ENCODE data around the gene NPBWR2.

NPBWR2 gene

DNA sequence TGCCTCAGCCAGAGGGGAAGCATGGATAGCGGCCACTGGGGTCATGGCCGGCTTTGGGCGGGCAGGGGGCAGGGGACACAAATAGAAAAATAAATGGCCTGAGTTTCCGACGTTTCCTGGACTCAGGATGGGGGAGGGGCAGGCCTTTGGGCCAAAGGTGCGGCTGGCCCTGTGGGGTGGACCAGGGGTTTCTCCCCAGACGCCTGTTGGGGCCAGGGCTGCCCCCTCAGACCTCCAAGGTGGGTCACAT is 50.8 kb downstream of the NPBWR2 start:
- DNase-seq (ENCODE audit: low read depth), result no peak

GRCh38 chr20:64055893-64056638 is 51.3 kb downstream of the NPBWR2 start:
- DNase-seq (ENCODE audit: low read depth), result no peak

DNA sequence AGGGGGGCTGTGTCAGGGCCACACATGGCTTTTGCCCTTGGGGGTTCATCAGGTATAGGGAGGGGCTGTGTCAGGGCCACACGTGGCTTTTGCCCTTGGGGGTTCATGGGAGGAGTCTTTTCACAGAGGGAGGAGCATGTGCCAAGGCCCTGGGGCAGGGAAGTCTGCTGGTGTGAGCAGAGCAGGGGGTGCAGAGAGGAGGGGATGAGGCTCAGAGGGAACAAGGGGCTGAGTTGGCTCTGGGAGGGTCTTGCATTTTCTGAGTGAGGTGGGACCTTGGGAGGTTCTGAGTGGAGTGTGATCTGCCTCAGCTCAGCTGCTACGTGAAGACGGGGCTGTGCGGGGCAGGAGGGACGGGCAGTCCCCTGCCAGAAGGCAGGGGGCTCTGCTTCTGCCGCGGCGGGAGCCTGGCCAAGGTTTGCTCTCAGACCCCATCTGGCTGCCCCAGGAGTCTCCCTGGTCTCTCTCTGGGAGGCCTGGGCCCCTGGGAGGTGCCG is 51.9 kb downstream of the NPBWR2 start:
- DNase-seq (ENCODE audit: low read depth), result no peak

DNA sequence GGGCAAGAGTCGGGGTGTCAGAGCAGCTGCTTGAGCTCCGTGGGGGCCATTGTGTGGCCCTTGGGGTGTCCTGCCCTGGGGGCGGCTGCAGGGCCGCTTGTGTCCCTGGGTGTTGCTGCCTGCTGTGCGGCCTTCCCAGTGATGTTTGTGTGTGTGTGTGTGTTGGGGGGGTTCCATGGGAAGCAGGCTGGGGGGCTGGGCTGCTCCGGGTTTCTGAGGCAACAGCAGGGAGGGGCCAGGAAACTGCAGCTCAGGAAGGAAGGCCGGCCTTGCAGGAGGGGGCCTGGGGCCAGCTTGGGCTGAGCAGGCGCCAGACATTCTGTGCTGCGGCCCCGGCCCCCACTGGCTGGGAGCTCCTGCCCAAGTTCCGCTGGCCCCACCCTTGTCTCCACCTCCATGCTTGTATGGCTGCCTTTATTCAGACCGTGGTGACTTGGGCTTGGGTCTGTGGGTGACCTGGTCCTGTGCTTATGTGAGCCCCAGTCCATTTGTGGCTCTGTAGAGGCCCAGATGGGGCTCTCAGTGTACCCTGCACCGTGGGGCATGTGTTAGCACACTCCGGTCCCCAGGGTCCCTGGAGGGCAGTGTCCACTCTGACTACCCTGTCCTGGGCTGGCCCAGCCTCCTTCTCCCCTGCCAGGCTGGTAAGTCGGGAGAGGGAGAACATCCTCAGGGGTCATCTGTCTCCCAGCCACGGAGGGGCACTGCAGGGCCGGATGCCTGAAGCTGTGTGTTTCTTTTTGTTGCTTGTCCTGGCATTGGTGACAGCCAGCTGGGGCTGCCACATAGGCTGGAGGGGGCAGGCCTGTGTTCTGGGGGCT is 53.3 kb downstream of the NPBWR2 start:
- DNase-seq (ENCODE audit: low read depth), result no peak

Measured in activated T-cell treated with anti-CD3 and anti-CD28 coated beads for 1 hour (primary cell).